LoVo (cell line): ENCODE data around the gene RARS1.

Source experiments
- DNase-seq: peaks from one replicate; pipeline ENCODE4 v3.0.0-alpha.2; 2016; ENCODE audit warnings: low spot score

RARS1 gene

DNA sequence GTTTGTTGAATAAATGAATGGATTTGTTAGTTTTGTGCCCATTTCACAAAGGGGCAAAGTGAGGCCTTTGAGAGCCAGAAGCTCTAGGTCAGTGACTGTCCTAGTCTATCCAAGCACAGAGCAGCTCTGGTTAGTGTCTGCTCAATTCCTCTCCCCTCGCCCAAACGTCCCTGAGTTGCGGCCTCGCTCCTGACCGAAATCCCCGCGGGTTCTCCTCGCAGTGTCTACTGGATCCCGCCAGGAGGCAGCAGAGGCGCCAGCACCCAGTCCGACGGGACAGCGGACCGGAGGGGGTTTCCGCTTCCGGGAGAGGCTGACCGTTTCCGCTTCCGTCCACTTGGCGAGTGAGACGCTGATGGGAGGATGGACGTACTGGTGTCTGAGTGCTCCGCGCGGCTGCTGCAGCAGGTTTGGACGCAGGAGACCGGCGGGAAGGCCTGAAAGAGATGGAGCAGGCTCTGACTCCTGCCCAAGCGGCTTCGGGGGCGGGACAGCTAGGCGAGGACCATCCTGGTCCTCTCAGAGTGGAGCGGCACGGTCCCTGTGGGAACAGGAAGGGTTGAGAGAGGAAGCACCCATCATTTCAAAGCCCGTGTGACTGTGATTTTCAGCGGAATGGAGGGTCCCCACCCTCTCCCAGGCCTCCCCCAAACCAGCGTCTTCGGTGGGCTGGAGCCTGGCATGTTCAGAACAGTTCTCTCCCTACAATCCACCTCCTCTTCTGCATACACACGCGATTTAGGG, at the start of gene RARS1:
Gene RARS1, plus strand, starts transcription at position 336 of the 744 bp plus-strand sequence. Its CDS starts 28 bp downstream, at position 364.
- peak; percentile 93 for DNase-seq

DNA sequence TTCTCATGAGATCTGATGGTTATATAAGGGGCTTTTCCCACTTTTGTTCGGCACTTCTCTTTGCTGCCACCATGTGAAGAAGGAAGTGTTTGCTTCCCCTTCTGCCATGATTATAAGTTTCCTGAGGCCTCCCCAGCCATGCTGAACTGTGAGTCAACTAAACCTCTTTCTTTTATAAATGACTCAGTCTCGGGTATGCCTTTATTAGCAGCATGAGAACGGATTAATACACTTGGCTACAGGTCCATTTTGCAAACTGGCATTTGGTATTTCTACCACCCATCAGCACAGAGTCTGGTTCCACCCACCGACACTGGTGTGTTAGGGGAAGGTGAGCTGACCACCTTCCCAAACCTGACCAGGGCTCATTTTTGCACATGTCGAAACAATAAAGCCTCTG, 47.9 kb upstream of the RARS1 start:
- no peak for DNase-seq

DNA sequence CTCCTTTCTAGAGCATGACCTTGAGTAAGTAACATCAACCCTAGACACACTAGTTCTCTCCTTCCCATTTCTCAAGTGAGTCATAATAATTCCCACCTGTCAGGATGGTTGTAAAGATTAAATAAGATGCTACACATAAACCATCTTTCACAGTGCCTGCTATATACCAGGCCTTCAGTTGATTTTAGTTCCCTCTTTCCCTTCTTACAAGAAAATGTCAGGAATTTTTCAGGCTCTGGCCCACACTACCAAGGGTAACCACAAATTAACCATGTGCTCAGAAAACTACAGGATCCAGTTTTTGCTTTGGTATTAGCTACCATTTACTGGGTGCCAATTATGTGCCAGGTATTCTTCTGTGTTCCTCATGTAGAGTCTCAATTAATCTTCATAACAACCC, 42.7 kb upstream of the RARS1 start:
- DNase-seq = no peak

DNA sequence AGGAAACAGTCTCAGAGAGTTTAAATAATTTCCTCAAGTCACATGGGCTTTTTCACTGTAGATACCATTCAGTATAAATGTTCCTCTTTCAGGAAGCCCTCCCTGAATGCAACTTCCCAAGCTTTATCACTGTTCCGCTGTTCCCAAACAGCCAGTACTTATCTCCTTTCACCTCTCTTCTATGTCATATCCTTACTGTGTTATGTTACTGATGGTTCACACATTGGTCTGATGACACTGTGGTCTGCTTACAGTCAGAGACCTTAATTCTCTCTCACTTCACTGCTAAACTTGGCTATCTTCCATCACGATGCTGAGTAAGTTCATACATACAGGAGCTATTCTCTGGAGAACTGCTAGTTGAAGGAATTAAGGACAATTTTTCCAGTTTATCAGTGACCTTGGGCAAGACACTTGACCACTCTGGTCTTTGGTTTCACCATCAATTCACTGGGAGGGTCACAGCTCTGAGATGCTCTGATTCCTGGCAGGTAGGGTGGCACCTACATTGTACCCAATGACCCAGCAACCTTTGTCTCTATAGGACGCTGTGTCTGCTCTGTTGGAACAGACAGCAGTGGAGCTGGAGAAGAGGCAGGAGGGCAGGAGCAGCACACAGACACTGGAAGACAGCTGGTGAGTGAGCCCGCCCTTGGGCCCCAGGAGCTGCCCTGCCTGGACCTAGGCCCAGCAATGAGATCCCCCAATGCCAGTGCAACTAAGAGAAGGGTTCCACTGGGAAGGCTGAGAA, 42.1 kb upstream of the RARS1 start:
- no peak for DNase-seq

DNA sequence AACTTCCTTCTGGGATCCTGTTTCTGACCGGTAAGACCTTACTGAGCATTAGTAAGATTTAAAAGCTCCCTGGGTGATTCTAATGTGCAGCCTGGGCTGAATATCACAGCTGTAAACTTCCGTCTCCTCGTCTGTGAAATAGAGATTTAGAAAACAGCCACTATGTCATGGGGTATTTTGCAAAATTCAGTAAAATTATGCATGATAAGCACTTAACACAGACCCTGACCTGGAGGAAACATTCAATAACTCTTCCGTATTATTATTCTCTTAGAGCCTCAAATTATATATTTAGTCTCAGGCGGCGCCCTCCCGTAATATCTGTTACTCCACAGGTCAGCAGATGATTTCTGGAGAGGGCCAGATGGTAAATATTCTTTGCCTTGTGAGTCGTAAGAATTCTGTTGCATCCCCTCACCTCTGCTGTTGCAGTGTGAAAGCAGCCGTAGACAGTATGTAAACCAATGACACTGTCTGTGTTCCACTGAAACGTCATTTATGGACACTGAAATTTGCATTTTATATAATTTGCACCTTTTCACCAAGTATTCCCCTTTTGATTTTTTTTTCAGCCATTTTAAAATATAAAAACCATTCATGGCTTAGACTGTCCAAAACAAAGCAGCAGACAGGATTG, 39.2 kb upstream of the RARS1 start:
- DNase-seq = no peak

DNA sequence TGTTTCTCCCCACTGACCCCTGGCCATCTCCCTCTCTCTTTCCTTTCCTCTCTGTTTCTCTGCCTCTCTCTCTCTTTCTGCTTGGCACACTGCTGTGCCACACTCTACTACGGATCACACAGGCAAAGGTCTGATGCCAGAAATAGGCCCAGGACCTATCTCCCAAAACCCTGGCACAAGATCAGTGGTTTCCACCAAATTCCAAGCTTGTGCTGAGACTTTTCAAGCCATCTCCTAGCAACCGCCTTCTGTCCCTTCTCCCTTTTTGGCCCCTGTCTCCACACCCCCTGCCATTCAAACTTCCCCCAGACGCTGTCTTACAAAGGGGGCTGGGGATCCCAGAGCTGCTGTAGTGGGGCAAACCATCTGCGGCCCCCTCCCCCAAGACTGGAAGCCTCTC, 38.5 kb upstream of the RARS1 start:
- no peak for DNase-seq

DNA sequence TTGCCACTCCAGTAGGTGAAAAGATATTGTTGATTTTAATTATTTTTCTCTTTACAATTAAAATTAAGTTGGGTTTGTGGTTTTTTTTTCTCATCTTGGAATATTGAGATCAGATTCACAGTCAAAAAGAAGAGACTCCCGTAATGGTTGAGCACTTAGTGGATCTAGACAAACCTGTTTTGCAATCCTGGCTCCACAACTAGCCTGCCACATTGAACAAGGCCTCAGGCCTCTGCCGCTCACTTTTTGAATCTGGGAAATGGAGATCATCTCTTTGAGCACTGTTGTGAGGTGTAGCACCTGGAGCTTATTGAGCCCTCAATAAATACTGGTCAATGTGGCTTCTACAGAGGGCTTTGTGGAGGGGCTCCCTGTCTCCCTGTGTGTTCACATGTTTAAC, 37.1 kb upstream of the RARS1 start:
- DNase-seq = no peak

DNA sequence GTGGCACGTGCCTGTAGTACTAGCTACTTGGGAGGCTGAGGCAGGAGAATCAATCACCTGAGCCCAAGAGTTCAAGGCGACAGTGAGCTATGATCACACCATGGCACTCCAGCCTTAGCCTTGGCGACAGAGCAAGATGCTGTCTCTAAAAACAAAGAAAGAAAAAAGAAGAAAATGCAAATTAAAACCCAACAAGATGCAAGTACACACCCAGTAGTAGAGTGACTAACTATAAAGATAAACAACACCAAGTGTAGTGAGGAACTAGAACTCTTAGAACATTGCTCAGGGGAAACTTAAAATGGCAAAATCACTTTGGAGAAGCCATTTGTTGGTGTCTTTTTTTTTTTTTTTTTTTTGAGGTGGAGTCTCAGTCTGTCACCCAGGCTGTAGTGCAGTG, 34.7 kb upstream of the RARS1 start:
- DNase-seq = no peak

DNA sequence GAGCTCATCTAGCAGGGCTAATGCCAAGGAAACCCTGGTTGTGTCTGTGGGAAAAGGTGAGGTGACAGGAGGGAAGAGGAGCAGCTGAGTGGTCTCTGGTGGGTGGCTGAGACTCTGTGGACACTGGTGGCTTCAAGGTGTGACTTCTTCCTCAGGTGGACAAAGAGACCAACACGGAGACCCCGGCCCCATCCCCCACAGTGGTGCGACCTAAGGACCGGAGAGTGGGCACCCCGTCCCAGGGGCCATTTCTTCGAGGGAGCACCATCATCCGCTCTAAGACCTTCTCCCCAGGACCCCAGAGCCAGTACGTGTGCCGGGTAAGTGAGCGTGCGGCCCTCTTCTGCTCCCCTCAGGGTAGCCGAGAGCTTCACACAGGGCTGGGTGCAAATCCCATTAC, 31.1 kb upstream of the RARS1 start:
- DNase-seq = no peak

DNA sequence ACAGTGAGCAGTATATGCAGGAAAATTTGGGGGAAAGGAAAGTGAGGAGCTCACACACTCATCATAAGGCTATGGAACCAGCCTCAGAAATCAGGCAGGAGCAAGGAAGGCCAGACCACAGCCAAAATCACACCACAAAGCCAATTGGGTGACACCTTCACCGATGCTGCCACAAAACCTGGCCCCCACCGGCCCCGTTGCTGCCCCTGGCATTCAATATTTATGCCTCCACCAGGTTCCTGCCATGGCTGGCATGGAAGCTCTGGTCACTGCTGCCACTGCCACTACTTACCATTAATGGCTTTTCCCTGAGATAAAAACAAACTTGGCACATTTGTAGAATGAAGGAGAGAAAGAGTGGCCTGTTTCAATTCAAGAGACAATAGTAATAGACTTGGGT, 28.7 kb upstream of the RARS1 start:
- DNase-seq = no peak

DNA sequence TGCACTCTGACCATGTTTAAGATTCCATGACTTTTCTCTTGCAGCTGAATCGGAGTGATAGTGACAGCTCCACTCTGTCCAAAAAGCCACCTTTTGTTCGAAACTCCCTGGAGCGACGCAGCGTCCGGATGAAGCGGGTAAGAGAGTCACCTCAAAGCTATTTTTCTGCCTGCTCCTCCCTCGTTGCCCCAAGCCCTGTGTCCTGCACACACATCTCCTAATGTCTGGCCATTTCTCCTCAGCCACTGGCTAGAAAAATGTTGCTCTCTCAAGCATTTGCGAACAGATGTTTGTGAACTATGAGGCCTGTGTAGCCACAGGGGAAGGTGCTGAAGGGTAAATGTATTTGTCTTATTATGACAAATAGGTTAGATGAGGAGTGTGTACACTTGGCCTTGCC, 25.7 kb upstream of the RARS1 start:
- no peak for DNase-seq

DNA sequence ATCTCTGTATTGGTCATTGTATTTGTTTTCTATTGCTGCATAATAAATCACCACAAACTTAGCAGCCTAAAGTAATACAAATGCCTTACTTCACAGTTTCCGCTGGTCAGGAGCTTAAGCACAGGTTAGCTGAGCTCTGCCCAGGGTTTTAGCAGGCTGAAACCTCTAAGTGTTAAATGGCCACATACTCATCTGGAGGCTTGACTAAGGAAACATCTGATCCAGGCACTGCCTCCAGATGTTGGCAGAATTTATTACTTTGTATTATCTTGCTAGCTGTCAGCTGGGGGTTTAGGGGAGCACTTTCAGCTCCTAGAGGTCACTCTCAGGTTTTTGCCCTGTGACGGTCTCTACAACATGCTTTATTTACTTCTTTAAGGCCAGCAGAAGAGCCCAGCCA, 23.2 kb upstream of the RARS1 start:
- no peak for DNase-seq

DNA sequence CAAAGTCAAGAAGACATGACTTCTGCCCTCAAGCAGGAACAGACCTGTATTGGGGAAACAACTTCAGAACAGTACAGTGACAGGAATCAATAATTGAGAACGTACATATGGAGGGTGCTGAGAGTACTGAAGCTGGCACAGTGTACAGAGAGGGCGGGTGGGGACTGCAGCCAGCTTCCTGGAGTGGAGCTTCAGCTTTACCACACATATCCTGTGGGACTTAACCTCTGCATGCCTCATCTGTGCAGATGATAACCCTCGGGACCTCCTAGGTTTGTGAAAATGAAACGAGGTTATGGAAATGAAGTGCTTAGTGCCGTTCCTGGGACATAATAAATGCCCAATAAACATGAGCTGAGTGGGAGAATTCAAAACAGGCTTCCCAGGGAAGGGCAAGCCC, 22.1 kb upstream of the RARS1 start:
- no peak for DNase-seq

DNA sequence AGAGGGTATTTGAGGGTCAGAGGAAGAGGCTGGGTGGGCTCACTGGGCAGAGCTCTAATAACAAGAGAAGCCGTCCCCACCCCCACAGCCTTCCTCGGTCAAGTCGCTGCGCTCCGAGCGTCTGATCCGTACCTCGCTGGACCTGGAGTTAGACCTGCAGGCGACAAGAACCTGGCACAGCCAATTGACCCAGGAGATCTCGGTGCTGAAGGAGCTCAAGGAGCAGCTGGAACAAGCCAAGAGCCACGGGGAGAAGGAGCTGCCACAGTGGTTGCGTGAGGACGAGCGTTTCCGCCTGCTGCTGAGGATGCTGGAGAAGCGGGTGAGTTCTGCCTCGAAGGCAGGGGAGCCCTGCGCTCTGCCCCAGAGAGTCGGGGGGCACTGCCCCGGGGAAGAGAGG, 21.6 kb upstream of the RARS1 start:
- no peak for DNase-seq

DNA sequence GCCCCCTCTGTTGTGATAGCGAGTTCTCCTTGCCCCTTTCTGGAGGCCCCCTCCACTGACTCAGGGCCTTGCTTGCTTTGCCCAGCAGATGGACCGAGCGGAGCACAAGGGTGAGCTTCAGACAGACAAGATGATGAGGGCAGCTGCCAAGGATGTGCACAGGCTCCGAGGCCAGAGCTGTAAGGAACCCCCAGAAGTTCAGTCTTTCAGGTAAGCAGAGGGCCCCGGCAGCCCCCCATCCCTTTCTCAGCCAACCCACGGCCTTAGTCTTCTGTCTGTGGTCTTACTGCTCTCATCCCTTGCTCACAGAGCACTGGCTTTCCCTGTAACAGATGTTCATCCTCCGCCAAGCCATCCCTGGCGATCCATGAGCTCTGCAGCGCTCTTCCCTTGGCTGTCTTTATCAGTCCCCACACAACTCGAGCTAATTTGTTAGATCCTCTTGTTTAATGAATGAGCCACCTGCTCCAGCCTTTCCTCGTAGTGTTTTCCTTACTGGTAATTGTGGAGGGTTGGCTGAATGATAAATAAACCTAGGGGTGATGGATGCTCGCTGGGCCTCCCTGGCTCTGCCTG, 18.4 kb upstream of the RARS1 start:
- no peak for DNase-seq

DNA sequence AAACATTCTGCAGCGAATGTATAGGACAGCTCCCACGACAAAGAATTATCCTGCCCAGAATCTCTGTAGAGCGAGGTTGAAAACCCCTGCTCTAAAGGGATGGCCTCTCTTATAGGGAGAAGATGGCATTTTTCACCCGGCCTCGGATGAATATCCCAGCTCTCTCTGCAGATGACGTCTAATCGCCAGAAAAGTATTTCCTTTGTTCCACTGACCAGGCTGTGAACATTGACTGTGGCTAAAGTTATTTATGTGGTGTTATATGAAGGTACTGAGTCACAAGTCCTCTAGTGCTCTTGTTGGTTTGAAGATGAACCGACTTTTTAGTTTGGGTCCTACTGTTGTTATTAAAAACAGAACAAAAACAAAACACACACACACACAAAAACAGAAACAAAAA, 17.4 kb upstream of the RARS1 start:
- no peak for DNase-seq

DNA sequence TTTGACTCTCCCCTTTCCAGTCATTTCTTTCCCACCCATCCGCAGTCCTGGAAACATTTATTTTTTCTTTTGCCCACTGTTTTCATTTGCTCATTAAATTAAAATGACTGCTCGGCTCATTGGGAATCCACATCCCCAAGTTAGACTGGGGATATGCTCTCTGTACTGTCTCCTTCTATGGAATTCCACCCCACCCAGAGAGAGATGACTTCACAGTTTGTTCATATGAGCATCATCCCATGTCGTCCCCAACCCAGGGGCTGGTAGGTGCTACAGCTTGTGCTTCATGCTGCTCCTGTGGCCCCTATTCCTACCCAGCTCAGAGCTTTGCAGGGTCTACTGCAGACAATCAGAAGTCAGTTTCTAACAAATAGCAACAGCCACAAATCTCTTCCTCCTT, 16.5 kb upstream of the RARS1 start:
- DNase-seq = no peak

DNA sequence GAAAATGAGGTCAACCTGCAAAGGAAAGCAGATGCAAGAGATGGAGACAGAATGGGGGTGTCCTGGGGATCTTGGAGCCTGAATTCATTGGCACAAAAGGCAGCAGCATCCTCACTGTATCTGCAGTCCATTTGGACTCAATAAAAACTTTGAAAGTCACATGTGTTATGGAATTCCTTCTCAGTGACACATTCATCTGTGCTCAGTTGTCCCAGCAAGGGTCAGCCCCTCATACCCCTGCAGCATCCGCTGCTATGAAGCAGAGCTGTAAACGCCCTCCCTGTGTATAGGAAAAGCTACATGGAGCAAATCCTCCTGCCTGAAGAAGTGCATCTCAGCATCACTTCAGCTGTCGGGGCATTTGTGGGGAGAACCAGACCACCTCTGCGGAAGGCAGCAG, 14.5 kb upstream of the RARS1 start:
- no peak for DNase-seq

DNA sequence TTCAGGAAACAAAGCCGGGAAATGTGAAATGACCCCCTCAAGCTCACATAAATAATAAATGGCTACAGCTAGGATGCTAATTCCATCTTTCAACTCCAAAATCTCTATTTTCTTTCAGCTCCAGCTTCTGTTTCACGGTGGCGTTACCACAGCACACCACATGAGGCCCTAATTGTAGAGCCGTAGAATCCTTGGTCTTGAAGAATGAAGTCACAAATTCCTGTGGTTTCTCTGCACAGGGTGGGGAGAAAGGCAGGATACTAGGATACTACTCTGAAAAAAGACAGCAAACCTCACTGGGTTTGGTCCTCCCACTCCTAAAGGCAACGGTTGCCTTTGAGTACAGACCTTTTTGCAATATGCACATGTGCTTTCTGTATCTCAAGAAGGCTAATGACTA, 13.9 kb upstream of the RARS1 start:
- DNase-seq = peak; percentile 26

DNA sequence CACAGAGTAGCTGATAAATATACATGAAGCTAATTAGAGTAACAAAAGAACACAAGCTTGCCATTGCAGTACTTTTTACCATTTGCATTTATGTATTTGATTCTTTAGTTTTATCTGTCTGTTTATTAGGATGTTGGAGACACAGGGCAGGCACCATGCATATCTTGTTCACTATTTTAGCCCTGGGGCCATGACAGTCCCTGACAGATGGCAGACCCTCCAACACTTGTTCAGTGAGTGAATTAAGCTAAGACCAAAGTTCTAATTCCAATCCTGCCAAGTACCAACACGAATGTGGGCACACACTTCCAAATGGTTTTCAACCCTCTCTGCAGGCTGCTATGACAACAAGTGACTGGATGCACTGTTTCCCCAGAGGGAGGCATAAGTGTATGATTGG, 12.0 kb upstream of the RARS1 start:
- no peak for DNase-seq

DNA sequence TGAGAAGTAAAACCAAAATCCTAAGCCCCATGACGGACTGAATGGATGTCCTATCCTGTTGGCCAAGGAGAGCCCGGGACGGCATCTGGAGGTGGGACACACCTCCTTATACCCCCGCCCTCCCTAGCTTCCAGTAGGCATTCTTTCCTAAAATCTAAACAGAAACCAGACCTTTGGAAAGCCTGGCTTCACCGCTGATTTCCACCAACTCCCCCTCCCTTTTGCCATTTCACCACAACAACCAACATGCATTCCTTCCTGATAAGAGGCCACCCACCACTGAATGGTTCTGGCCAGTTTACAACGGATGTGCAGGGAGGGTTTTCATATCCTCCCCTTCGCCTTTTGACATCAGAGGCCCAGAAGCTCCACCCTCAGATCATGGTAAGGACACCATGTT, 9.2 kb upstream of the RARS1 start:
- DNase-seq = no peak

DNA sequence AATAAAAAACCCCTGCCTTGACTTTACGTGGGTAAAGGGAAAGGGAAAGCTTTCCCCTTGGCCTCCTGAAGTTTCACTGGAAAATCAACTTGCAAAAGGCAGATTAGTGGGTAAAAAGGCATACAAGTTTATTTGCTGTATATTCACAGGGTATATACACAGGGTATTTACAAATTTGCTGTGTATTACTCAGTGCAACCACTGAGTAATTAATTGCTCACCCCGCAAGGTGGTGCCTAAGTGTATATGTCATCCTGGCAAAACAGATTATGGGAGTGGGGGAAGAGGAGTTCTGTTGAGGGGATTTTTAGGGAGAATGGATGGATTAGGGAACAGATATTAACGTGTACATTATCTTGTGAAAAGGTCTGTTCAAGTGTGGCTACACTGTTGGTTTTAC, 7.1 kb upstream of the RARS1 start:
- no peak for DNase-seq

DNA sequence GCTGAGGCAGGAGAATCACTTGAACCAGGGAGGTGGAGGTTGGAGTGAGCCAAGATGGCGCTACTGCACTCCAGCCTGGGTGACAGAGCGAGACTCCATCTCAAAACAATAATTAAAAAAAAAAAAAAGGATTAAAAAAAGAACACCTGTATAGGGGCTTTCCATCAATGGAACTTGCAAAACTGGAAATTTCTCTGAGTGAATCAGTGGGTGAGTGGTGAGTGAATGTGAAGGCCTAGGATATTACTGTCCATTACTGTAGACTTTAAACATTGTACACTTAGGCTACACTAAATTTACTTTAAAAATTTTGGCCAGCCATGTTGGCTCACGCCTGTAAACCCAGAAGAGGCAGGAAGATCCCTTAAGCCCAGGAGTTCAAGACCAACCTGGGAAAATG, 5.7 kb upstream of the RARS1 start:
- DNase-seq = no peak
